HCT116 (cell line): ENCODE results near the gene KLF14. TPM values are rescaled to one million over a fixed set of nuclear protein-coding genes. Genes with fewer than 3 reads are reported as not detected.
"Not testable (repeated sequence)": the region's sequence is repeated elsewhere in the genome, so short reads cannot be mapped to it uniquely, and the experiment has no call there.

ENCODE experiments used
- ATAC-seq: fragments of 200-7000 bp; cut with Tn5 transposase; 2 replicates; pipeline ENCODE4 v1.9.1; 2020; ENCODE audit warnings: mild to moderate bottlenecking, moderate library complexity
- BruUV-seq: library from RNA; stranded (reverse); fragments of 400-500 nt; replicated peaks from 2 replicates; lab custom pipeline; 2021; lab: Mats Ljungman, UMichigan
- CTCF ChIA-PET: fragments of 300-600 bp; sonication (Branson Sonifier 250); formaldehyde crosslinking; loops from one replicate; lab custom pipeline; 2021; ENCODE audit warnings: antibody characterized with exemption; lab: Charles Lee
- POLR2A ChIA-PET: fragments of 300-600, 350-600 bp; sonication (Branson Sonifier 250); formaldehyde crosslinking; loops from one replicate; lab custom pipeline; 2021; ENCODE audit warnings: antibody characterized with exemption; lab: Charles Lee
- RAD21 ChIA-PET, 2 experiments: fragments of 300-600 bp; sonication (Branson Sonifier 250); formaldehyde crosslinking; loops; one replicate each; lab custom pipeline; 2023; ENCODE audit warnings: low total read pairs in 2 of 2; ENCODE audit not compliant: uncharacterized antibody in 2 of 2, unreplicated experiment in 2 of 2, low non-redundant PET in 1 of 2; lab: Charles Lee
- DNase-seq: peaks from one replicate; pipeline ENCODE4 v3.0.0-alpha.2; 2010; ENCODE audit warnings: low read depth, low spot score
- H2AFZ ChIP-seq: fragments of 200-600 bp; shearing (Covaris generic), sonication (generic); 2 replicates; pipeline ENCODE4 v1.6.1; 2017; ENCODE audit warnings: low read depth, mixed run types, mixed read lengths, antibody characterized with exemption, low read length; ENCODE audit not compliant: poor library complexity, severe bottlenecking
- H3K27ac ChIP-seq: 2 replicates; pipeline ENCODE4 v1.5.1; 2012; ENCODE audit warnings: low read depth, low read length
- H3K27me3 ChIP-seq: fragments of 200-600 bp; sonication (generic); 2 replicates; pipeline ENCODE4 v1.6.1; 2016; ENCODE audit warnings: mixed run types, low read length, mixed read lengths; ENCODE audit not compliant: insufficient read depth
- H3K36me3 ChIP-seq, 2 experiments: fragments of 200-500 bp in 1 of 2; fragments of 200-600 bp in 1 of 2; sonication (Bioruptor generic) in 1 of 2; sonication (generic) in 1 of 2; 2 replicates each; pipeline versions ENCODE4 v1.5.1 to v1.6.1; 2014 to 2016; ENCODE audit warnings: low read length in 2 of 2, inconsistent platforms in 1 of 2, mixed read lengths in 1 of 2, mixed run types in 1 of 2; ENCODE audit not compliant: insufficient read depth in 2 of 2, control insufficient read depth in 1 of 2
- H3K4me1 ChIP-seq, 2 experiments: fragments of 200-600 bp in 1 of 2; sonication (generic) in 1 of 2; 2 replicates each; pipeline versions ENCODE4 v1.5.1 to v1.6.1; 2012 to 2017; ENCODE audit warnings: low read length in 2 of 2, inconsistent platforms in 1 of 2, mild to moderate bottlenecking in 1 of 2, mixed read lengths in 1 of 2, mixed run types in 1 of 2, moderate library complexity in 1 of 2; ENCODE audit not compliant: insufficient read depth in 2 of 2, control insufficient read depth in 1 of 2
- H3K4me2 ChIP-seq: fragments of 200-600 bp; sonication (generic); 2 replicates; pipeline ENCODE4 v1.6.1; 2017; ENCODE audit warnings: mixed run types, low read length, mixed read lengths
- H3K4me3 ChIP-seq, 2 experiments: fragments of 200-600 bp in 1 of 2; sonication (generic) in 1 of 2; replicated peaks in 1 of 2; 2 replicates each; pipeline ENCODE4 v1.5.1; 2011 to 2016; ENCODE audit warnings: low read length in 2 of 2, control low read depth in 1 of 2, low read depth in 1 of 2, mild to moderate bottlenecking in 1 of 2, mixed read lengths in 1 of 2, mixed run types in 1 of 2
- H3K79me2 ChIP-seq: fragments of 200-600 bp; sonication (generic); 2 replicates; pipeline ENCODE4 v1.6.1; 2017; ENCODE audit warnings: mild to moderate bottlenecking, mixed run types, low read length, moderate library complexity, mixed read lengths; ENCODE audit not compliant: insufficient read depth
- H3K9ac ChIP-seq: fragments of 200-600 bp; sonication (generic); 2 replicates; pipeline ENCODE4 v1.6.1; 2016; ENCODE audit warnings: low read length, mixed read lengths
- H3K9me2 ChIP-seq: fragments of 200-600 bp; sonication (generic), shearing (Covaris generic); 2 replicates; pipeline ENCODE4 v1.6.1; 2017; ENCODE audit warnings: mixed run types, mild to moderate bottlenecking, moderate library complexity; ENCODE audit not compliant: insufficient read depth
- H3K9me3 ChIP-seq, 2 experiments: fragments of 200-500 bp in 1 of 2; fragments of 200-600 bp in 1 of 2; sonication (Bioruptor generic) in 1 of 2; sonication (generic) in 1 of 2; 2 replicates each; pipeline ENCODE4 v1.6.1; 2014 to 2017; ENCODE audit warnings: low read length in 2 of 2, mixed read lengths in 2 of 2, inconsistent platforms in 1 of 2, low read depth in 1 of 2, mild to moderate bottlenecking in 1 of 2, mixed run types in 1 of 2, moderate library complexity in 1 of 2; ENCODE audit not compliant: control insufficient read depth in 1 of 2, insufficient read depth in 1 of 2
- H4K20me1 ChIP-seq: fragments of 200-600 bp; sonication (generic), shearing (Covaris generic); 2 replicates; pipeline ENCODE4 v1.6.1; 2017; ENCODE audit warnings: mixed run types, mild to moderate bottlenecking, moderate library complexity; ENCODE audit not compliant: insufficient read depth
- CBX3 ChIP-seq: IDR thresholded peaks from 2 replicates; pipeline ENCODE4 v1.6.1; 2012; ENCODE audit warnings: low read depth
- SP1 ChIP-seq: IDR thresholded peaks from 2 replicates; pipeline ENCODE4 v1.6.1; 2012; ENCODE audit warnings: low read depth
- YY1 ChIP-seq: IDR thresholded peaks from 2 replicates; pipeline ENCODE4 v1.6.1; 2011; ENCODE audit warnings: low read length, low read depth, moderate library complexity, mild to moderate bottlenecking; ENCODE audit not compliant: insufficient replicate concordance; ENCODE audit errors: extremely low read depth
- ZNF274 ChIP-seq: fragments of 200-500 bp; sonication (Bioruptor generic); IDR thresholded peaks from 2 replicates; pipeline ENCODE4 v1.6.1; 2014; ENCODE audit warnings: mild to moderate bottlenecking, low read depth, low read length, inconsistent platforms
- intact Hi-C: fragments of 100-400 bp; cut with micrococcal nuclease; formaldehyde crosslinking; loops from 2 replicates; pipeline ENCODE4 v1.10.0; 2022
- total RNA-seq: library from RNA; stranded (reverse); gene quantifications from one replicate; pipeline ENCODE4 v1.2.1, GENCODE V29; 2021; ENCODE audit not compliant: unreplicated experiment
- TF ChIP-seq, protein P1 (sequence below), 3 experiments: fragments of 200-600 bp in 1 of 3; sonication (generic) in 1 of 3; IDR thresholded peaks in 2 of 3; conservative IDR thresholded peaks in 1 of 3; 2 replicates each; pipeline ENCODE4 v1.5.1; 2012 to 2017; ENCODE audit warnings: low read depth in 2 of 3, low read length in 2 of 3, antibody characterized with exemption in 1 of 3, borderline replicate concordance in 1 of 3, control low read depth in 1 of 3, mild to moderate bottlenecking in 1 of 3, mixed read lengths in 1 of 3, mixed run types in 1 of 3, moderate library complexity in 1 of 3; ENCODE audit not compliant: insufficient read depth in 1 of 3

The KLF14 gene
- total RNA-seq, 1 experiment from 2014 or later = 0.93 TPM

DNA sequence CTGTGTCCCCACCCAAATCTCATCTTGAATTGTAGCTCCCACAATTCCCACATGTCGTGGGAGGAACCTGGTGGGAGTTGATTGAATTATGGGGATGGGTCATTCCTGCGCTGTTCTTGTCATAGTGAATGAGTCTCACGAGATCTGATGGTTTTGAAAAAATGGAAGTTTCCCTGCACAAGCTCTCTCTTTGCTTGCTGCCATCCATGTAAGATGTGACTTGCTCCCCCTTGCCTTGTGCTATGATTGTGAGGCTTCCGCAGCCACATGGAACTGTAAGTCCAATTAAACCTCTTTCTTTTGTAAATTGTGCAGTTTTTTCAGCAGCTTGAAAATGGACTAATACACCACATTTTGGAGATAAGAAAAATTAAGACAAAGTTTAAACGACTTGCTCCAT lies 38.4 kb upstream of the KLF14 start:
- H3K4me3 ChIP-seq, DNase-seq, intact Hi-C loops, H2AFZ ChIP-seq, BruUV-seq, H3K79me2 ChIP-seq, RAD21 ChIA-PET, CTCF ChIA-PET, H3K27me3 ChIP-seq, H3K4me1 ChIP-seq, H3K9ac ChIP-seq, H3K9me2 ChIP-seq, H3K36me3 ChIP-seq, H4K20me1 ChIP-seq, ATAC-seq, H3K27ac ChIP-seq, H3K4me2 ChIP-seq, POLR2A ChIA-PET: not testable (repeated sequence)
- H3K9me3 ChIP-seq = peaks cover 4 to 14% of the 10 kb centered on the region in 2 experiments; a peak in 1 of 4 replicates

DNA sequence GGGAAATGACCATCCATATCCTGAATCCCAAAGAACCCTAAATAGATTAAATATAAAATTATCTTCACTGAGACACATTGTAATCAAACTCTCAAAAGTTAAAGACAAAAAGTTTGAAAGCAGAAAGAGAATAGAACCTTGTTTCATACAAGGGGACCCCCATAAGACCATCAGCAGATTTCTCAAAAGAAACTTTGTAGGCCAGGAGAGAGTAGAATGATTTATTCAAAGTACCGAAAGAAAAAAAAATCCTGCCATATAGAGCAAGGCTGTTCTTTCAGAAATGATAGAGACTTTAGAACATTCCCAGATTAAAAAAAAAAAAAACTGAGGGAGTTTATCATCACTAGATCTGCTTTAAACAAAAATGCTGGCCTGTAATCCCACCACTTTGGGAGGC lies 34.8 kb upstream of the KLF14 start:
- ChIA-PET CTCF (no interaction called here), RAD21 (no interaction called here), POLR2A (no interaction called here)
- no peaks in the 10 kb centered on the region for H3K79me2 ChIP-seq
- H3K27me3 ChIP-seq = no peaks in the 10 kb centered on the region
- intact Hi-C loops = no loop called here
- H3K9me2 ChIP-seq = no peaks in the 10 kb centered on the region
- ATAC-seq (no peak), DNase-seq (no peak)
- H3K27ac ChIP-seq = no peak overlapping the region
- H3K36me3 ChIP-seq = no peaks in the 10 kb centered on the region
- no peak overlapping the region for H3K9ac ChIP-seq
- H3K4me1 ChIP-seq = no peaks in the 10 kb centered on the region
- TF ChIP-seq CBX3 (peak; percentile 64; the same call in 1 of the 2 replicates), ZNF274 (no peak), YY1 (no peak), SP1 (no peak)
- TF ChIP-seq, protein P1, sequence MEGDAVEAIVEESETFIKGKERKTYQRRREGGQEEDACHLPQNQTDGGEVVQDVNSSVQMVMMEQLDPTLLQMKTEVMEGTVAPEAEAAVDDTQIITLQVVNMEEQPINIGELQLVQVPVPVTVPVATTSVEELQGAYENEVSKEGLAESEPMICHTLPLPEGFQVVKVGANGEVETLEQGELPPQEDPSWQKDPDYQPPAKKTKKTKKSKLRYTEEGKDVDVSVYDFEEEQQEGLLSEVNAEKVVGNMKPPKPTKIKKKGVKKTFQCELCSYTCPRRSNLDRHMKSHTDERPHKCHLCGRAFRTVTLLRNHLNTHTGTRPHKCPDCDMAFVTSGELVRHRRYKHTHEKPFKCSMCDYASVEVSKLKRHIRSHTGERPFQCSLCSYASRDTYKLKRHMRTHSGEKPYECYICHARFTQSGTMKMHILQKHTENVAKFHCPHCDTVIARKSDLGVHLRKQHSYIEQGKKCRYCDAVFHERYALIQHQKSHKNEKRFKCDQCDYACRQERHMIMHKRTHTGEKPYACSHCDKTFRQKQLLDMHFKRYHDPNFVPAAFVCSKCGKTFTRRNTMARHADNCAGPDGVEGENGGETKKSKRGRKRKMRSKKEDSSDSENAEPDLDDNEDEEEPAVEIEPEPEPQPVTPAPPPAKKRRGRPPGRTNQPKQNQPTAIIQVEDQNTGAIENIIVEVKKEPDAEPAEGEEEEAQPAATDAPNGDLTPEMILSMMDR (IDR thresholded peaks at IDR 0.05 in 2 of 3, conservative IDR thresholded peaks at IDR 0.05 in 1 of 3; ENCODE audit: borderline replicate concordance in 1 of 3, insufficient read depth in 1 of 3, low read depth in 2 of 3, low read length in 2 of 3) = no peak
- peaks cover 4 to 14% of the 10 kb centered on the region in 2 experiments; a peak in 1 of 4 replicates for H3K9me3 ChIP-seq
- H4K20me1 ChIP-seq = no peaks in the 10 kb centered on the region
- H3K4me3 ChIP-seq = no peak overlapping the region
- H3K4me2 ChIP-seq = no peak overlapping the region
- no TSS peak for BruUV-seq
- H2AFZ ChIP-seq = no peak overlapping the region

DNA sequence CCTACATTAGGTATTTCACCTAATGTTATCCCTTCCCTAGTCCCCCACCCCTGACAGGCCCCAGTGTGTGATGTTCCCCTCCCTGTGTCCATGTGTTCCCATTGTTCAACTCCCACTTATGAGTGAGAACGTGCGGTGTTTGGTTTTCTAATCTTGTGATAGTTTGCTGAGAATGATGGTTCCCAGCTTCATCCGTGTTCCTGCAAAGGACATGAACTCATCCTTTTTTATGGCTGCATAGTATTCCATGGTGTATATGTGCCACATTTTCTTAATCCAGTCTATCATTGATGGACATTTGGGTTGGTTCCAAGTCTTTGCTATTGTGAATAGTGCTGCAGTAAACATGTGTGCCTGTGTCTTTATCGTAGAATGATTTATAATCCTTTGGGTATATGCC lies 30.6 kb upstream of the KLF14 start:
- intact Hi-C loops, RAD21 ChIA-PET, H4K20me1 ChIP-seq: not testable (repeated sequence)

More for the DNA sequence above, 30.6 kb upstream of the KLF14 start:
- H2AFZ ChIP-seq, H3K9me2 ChIP-seq, H3K36me3 ChIP-seq, CTCF ChIA-PET, POLR2A ChIA-PET, DNase-seq, H3K27ac ChIP-seq, H3K9me3 ChIP-seq, BruUV-seq, H3K79me2 ChIP-seq, H3K4me1 ChIP-seq, H3K4me3 ChIP-seq, H3K9ac ChIP-seq, H3K4me2 ChIP-seq, ATAC-seq, H3K27me3 ChIP-seq: not testable (repeated sequence)
